ENCODE data around the gene PPFIA1.

PPFIA1 gene

DNA sequence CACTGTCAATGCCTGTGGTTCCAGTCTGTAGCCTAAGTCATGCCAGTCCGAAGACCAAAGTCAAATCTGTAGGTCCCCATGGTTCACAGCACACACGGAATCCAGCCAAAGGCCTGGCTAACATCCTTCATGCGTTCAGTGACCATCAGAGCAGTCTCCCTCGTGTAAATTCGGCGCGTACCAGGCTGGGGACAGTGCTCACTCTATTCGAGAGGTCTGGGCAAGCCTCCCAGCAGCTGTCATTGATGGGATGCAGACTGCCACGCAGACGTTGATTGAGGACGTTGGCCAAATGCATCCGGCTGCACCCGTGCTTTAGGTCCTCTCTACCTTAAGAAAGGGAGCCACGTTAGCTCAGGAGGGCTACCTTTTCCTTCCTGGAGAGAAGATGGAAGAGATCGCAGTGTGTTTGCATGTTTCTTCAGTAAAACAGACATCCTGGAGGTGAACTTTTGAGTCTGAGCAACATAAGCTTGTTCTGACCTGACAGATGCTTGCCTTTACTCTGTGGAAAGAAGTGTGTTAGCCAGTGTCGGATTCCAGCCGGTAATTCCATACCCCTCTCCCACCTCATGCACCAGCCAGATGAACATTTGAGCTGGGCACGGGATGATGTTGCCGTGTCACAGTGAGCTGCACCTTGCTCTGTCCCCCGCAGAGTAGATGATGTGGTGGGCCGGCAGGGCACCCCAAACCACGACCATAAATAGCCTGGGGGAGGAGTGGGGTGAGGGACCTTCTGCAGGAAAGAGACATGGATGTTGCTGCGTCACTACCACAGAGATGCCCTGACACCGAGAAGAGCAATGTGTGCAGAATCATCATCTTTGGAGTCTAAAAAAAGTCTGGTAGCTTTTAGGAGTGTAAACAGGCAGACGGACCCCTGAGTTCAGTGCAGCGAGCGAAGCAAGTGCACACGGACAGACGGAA lies 140.1 kb downstream of the PPFIA1 start:
- peaks cover 95 to 100% (median 95%) of the 10 kb centered on the region in 3 donors for H3K36me3 ChIP-seq

DNA sequence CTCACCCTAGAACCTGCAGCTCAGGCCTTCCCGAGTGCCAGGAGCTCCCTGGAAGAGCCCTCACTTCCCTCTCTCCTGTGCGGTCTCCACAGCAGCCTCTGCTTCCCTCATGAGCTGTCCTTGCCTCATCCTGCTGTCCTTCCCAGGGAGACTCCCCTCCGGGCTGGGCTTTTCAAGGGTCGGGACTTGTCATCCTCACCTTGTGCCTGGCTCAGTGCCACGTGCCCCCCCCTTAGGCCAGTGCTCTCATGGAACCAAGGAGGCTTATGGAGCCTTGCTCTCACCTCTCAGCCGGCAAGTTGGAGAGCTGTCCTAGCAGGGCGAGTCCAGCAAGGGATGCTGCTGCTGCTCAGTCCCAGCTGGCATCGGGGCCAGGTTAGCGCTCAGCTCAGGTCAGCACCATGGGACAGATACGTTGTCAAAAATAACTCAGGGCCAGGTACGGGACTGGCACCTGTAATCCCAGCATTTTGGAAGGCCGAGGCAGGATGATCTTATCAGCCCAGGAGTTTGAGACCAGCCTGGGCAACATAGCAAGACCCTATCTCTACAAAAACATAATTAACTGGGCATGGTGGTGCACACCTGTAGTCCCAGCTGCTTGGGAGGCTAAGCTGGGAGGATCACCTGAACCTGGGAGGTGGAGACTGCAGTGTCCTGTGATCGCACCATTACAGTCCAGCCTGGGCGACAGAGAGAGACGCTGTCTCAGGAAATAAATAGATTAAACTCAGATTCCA lies 141.4 kb downstream of the PPFIA1 start:
- no peaks in the 10 kb centered on the region for H3K27me3 ChIP-seq
- H3K9me3 ChIP-seq = no peaks in the 10 kb centered on the region
- H3K4me1 ChIP-seq = no peaks in the 10 kb centered on the region
- peaks cover 100% of the 10 kb centered on the region in 3 donors for H3K36me3 ChIP-seq
- intact Hi-C loops (cut with DNase I; ENCODE audit: low total_unique reads) = no loop called here
- no peak for DNase-seq
- no peak overlapping the region for H3K27ac ChIP-seq
- H3K4me3 ChIP-seq = no peak overlapping the region
- TF ChIP-seq CTCF (IDR thresholded peaks at IDR 0.05) = no peak

More for the DNA sequence above, 140.1 kb downstream of the PPFIA1 start:
- no peak for TF ChIP-seq CTCF (IDR thresholded peaks at IDR 0.05)
- no peaks in the 10 kb centered on the region for H3K4me1 ChIP-seq
- no peaks in the 10 kb centered on the region for H3K27me3 ChIP-seq
- no peak for DNase-seq
- no peak overlapping the region for H3K4me3 ChIP-seq
- H3K27ac ChIP-seq = no peak overlapping the region
- no peaks in the 10 kb centered on the region for H3K9me3 ChIP-seq
- intact Hi-C loops (cut with DNase I; ENCODE audit: low total_unique reads) = no loop called here

GRCh38 chr11:70413151-70413550 lies 142.7 kb downstream of the PPFIA1 start:
- intact Hi-C loops (cut with DNase I; ENCODE audit: low total_unique reads) = no loop called here
- no peaks in the 10 kb centered on the region for H3K9me3 ChIP-seq
- no peak overlapping the region for H3K27ac ChIP-seq
- no peak for DNase-seq
- H3K27me3 ChIP-seq = no peaks in the 10 kb centered on the region
- no peak overlapping the region for H3K4me3 ChIP-seq
- no peaks in the 10 kb centered on the region for H3K4me1 ChIP-seq
- H3K36me3 ChIP-seq = peaks cover 100% of the 10 kb centered on the region in 3 donors
- TF ChIP-seq CTCF (IDR thresholded peaks at IDR 0.05) = no peak

GRCh38 chr11:70414341-70415100 lies 144.0 kb downstream of the PPFIA1 start:
- no peaks in the 10 kb centered on the region for H3K4me1 ChIP-seq
- DNase-seq = no peak
- H3K36me3 ChIP-seq = peaks cover 100% of the 10 kb centered on the region in 3 donors
- H3K27me3 ChIP-seq = no peaks in the 10 kb centered on the region
- intact Hi-C loops (cut with DNase I; ENCODE audit: low total_unique reads) = no loop called here
- H3K27ac ChIP-seq = no peak overlapping the region
- no peak overlapping the region for H3K4me3 ChIP-seq
- no peak for TF ChIP-seq CTCF (IDR thresholded peaks at IDR 0.05)
- H3K9me3 ChIP-seq = no peaks in the 10 kb centered on the region

- Histone ChIP-seq H3K4me3 (no peak overlapping the region), H3K4me1 (no peaks in the 10 kb centered on the region), H3K36me3 (peaks cover 100% of the 10 kb centered on the region in 3 donors), H3K27ac (no peak overlapping the region), H3K27me3 (no peaks in the 10 kb centered on the region), H3K9me3 (no peaks in the 10 kb centered on the region)
- no peak for TF ChIP-seq CTCF (IDR thresholded peaks at IDR 0.05)
- DNase-seq = no peak
- intact Hi-C loops (cut with DNase I; ENCODE audit: low total_unique reads) = no loop called here
Measured at GRCh38 chr11:70415191-70415590, 144.7 kb downstream of the PPFIA1 start.
